Measurements from ENCODE around the gene CC2D2B. TPM values are rescaled to one million over a fixed set of nuclear protein-coding genes. Genes with fewer than 3 reads are reported as not detected.
"Not testable (repeated sequence)": the region's sequence is repeated elsewhere in the genome, so short reads cannot be mapped to it uniquely, and the experiment has no call there.

CC2D2B gene
- total RNA-seq, 1 donor from 2014 or later, result 0.20 TPM

- no peak for DNase-seq (ENCODE audit: low read depth, low spot score)
These were observed 113.6 kb downstream of the CC2D2B start for GRCh38 chr10:96021332-96021731.

- no peak for DNase-seq (ENCODE audit: low read depth, low spot score)
These were observed 115.0 kb downstream of the CC2D2B start for GRCh38 chr10:96022739-96023138.

GRCh38 chr10:96023168-96023567 lies 115.4 kb downstream of the CC2D2B start:
- no peak for DNase-seq (ENCODE audit: low read depth, low spot score)

- no peak for DNase-seq (ENCODE audit: low read depth, low spot score)
These were observed 117.8 kb downstream of the CC2D2B start for GRCh38 chr10:96025566-96025965.

GRCh38 chr10:96034625-96035024 lies 126.8 kb downstream of the CC2D2B start:
- no peak for DNase-seq (ENCODE audit: low read depth, low spot score)

- DNase-seq (ENCODE audit: low read depth, low spot score), result peak; percentile 43
These were observed 131.0 kb downstream of the CC2D2B start for GRCh38 chr10:96038476-96039387.

GRCh38 chr10:96041146-96041545 lies 133.4 kb downstream of the CC2D2B start:
- DNase-seq (ENCODE audit: low read depth, low spot score), result no peak

GRCh38 chr10:96043033-96043892 lies 135.5 kb downstream of the CC2D2B start, which contains the start of gene CCNJ:
TSS of gene CCNJ (plus strand) at chr10:96043583. CDS start at chr10:96044394, 811 bp downstream.
- peak; percentile 66 for DNase-seq (ENCODE audit: low read depth, low spot score)

GRCh38 chr10:96043893-96044715 lies 136.3 kb downstream of the CC2D2B start:
- no peak for DNase-seq (ENCODE audit: low read depth, low spot score)

GRCh38 chr10:96044736-96045135 lies 137.0 kb downstream of the CC2D2B start:
- DNase-seq (ENCODE audit: low read depth, low spot score), result no peak

- DNase-seq (ENCODE audit: low read depth, low spot score), result no peak
These were observed 138.8 kb downstream of the CC2D2B start for GRCh38 chr10:96046546-96046945.

- no peak for DNase-seq (ENCODE audit: low read depth, low spot score)
These were observed 139.4 kb downstream of the CC2D2B start for GRCh38 chr10:96047004-96047649.

- not testable (repeated sequence) for DNase-seq (ENCODE audit: low read depth, low spot score)
These were observed 140.2 kb downstream of the CC2D2B start for GRCh38 chr10:96047925-96048324.

- no peak for DNase-seq (ENCODE audit: low read depth, low spot score)
These were observed 141.6 kb downstream of the CC2D2B start for GRCh38 chr10:96049340-96049739.

GRCh38 chr10:96053985-96054384 lies 146.2 kb downstream of the CC2D2B start:
- peak; percentile 74 for DNase-seq (ENCODE audit: low read depth, low spot score)

- DNase-seq (ENCODE audit: low read depth, low spot score), result no peak
These were observed 149.0 kb downstream of the CC2D2B start for GRCh38 chr10:96056787-96057186.

- no peak for DNase-seq (ENCODE audit: low read depth, low spot score)
These were observed 153.5 kb downstream of the CC2D2B start for GRCh38 chr10:96061232-96061631.

- DNase-seq (ENCODE audit: low read depth, low spot score), result peak; percentile 89
These were observed 164.9 kb downstream of the CC2D2B start for GRCh38 chr10:96072674-96073073.

- DNase-seq (ENCODE audit: low read depth, low spot score), result peak; percentile 48
These were observed 165.9 kb downstream of the CC2D2B start for GRCh38 chr10:96073722-96074121.

- no peak for DNase-seq (ENCODE audit: low read depth, low spot score)
These were observed 167.0 kb downstream of the CC2D2B start for GRCh38 chr10:96074776-96075175.

GRCh38 chr10:96075977-96076376 lies 168.2 kb downstream of the CC2D2B start:
- no peak for DNase-seq (ENCODE audit: low read depth, low spot score)

Measured in pulmonary artery endothelial cell (primary cell).